IMR-90 (cell line): Measurements from ENCODE around the gene EEPD1. TPM values are rescaled to one million over a fixed set of nuclear protein-coding genes. Genes with fewer than 3 reads are reported as not detected.

ENCODE experiments used
- ATAC-seq: fragments of 200-7000 bp; cut with Tn5 transposase; 2 replicates; pipeline ENCODE4 v1.9.1; 2020; ENCODE audit warnings: low read depth, mild to moderate bottlenecking, moderate library complexity
- BruUV-seq: library from RNA; stranded (reverse); fragments of 400-500 nt; replicated peaks from 2 replicates; lab custom pipeline; 2021; lab: Mats Ljungman, UMichigan
- CTCF ChIA-PET: fragments of 300-600 bp; formaldehyde crosslinking; extraction: SDS; loops from one replicate; lab custom pipeline; 2021; ENCODE audit warnings: antibody characterized with exemption; lab: Yijun Ruan, JAX
- POLR2A ChIA-PET: fragments of 300-600 bp; sonication (Branson Sonifier 250); formaldehyde crosslinking; loops from one replicate; lab custom pipeline; 2022; ENCODE audit warnings: antibody characterized with exemption; ENCODE audit not compliant: unreplicated experiment; lab: Charles Lee
- DNase-seq: peaks from one replicate; pipeline ENCODE4 v3.0.0; 2013
- H2AFZ ChIP-seq: replicated peaks from 2 replicates; pipeline ENCODE3; 2013; ENCODE audit warnings: low read length, mild to moderate bottlenecking; ENCODE audit not compliant: poor library complexity
- H2AK5ac ChIP-seq: 2 replicates; pipeline ENCODE4 v1.6.1; 2013; ENCODE audit warnings: low read depth, low read length, inconsistent platforms
- H2AK9ac ChIP-seq: replicated peaks from 2 replicates; pipeline ENCODE3; 2013; ENCODE audit warnings: mild to moderate bottlenecking, low read depth, low read length, moderate library complexity; ENCODE audit not compliant: poor library complexity
- H2BK120ac ChIP-seq: 2 replicates; pipeline ENCODE4 v1.6.1; 2013; ENCODE audit warnings: low read depth, low read length, inconsistent platforms
- H2BK15ac ChIP-seq: 3 replicates; pipeline ENCODE4 v1.6.1; 2013; ENCODE audit warnings: low read depth, low read length, inconsistent platforms
- H2BK20ac ChIP-seq: 2 replicates; pipeline ENCODE4 v1.6.1; 2013; ENCODE audit warnings: low read depth, mild to moderate bottlenecking, inconsistent platforms, low read length, moderate library complexity
- H2BK5ac ChIP-seq: 2 replicates; pipeline ENCODE4 v1.6.1; 2013; ENCODE audit warnings: mild to moderate bottlenecking, low read depth, low read length, inconsistent platforms; ENCODE audit not compliant: poor library complexity, severe bottlenecking
- H3K14ac ChIP-seq: replicated peaks from 2 replicates; pipeline ENCODE4 v1.6.1; 2013; ENCODE audit warnings: low read depth, low read length, inconsistent platforms
- H3K18ac ChIP-seq: 2 replicates; pipeline ENCODE4 v1.6.1; 2013; ENCODE audit warnings: low read depth, low read length, control low read depth
- H3K23ac ChIP-seq: 2 replicates; pipeline ENCODE4 v1.6.1; 2013; ENCODE audit warnings: low read depth, low read length, inconsistent platforms
- H3K27ac ChIP-seq: 2 replicates; pipeline ENCODE4 v1.5.1; 2013; ENCODE audit warnings: mild to moderate bottlenecking, control low read depth, low read length; ENCODE audit not compliant: insufficient read depth
- H3K27me3 ChIP-seq: 2 replicates; pipeline ENCODE4 v1.6.1; 2013; ENCODE audit warnings: low read length; ENCODE audit not compliant: control insufficient read depth, insufficient read depth
- H3K36me3 ChIP-seq: 2 replicates; pipeline ENCODE4 v1.6.1; 2013; ENCODE audit warnings: low read length, mixed read lengths; ENCODE audit not compliant: control insufficient read depth, insufficient read depth
- H3K4ac ChIP-seq: 2 replicates; pipeline ENCODE4 v1.6.1; 2013; ENCODE audit warnings: low read depth, low read length, inconsistent platforms
- H3K4me1 ChIP-seq: 2 replicates; pipeline ENCODE4 v1.6.1; 2013; ENCODE audit warnings: low read length, mixed read lengths; ENCODE audit not compliant: control insufficient read depth, insufficient read depth
- H3K4me2 ChIP-seq: 2 replicates; pipeline ENCODE4 v1.6.1; 2013; ENCODE audit warnings: low read depth, mild to moderate bottlenecking, control low read depth, low read length, moderate library complexity
- H3K4me3 ChIP-seq: 2 replicates; pipeline ENCODE4 v1.5.1; 2013; ENCODE audit warnings: low read depth, mild to moderate bottlenecking, control low read depth, low read length, moderate library complexity; ENCODE audit not compliant: insufficient read depth
- H3K56ac ChIP-seq: 2 replicates; pipeline ENCODE4 v1.6.1; 2013; ENCODE audit warnings: low read length, inconsistent platforms; ENCODE audit not compliant: insufficient read depth; ENCODE audit errors: extremely low read depth
- H3K79me1 ChIP-seq, 2 experiments: 2 replicates each; pipeline ENCODE4 v1.6.1; 2013; ENCODE audit warnings: low read length in 2 of 2, inconsistent platforms in 1 of 2, low read depth in 1 of 2
- H3K9ac ChIP-seq: 2 replicates; pipeline ENCODE4 v1.6.1; 2013; ENCODE audit warnings: low read depth, low read length, control low read depth
- H3K9me1 ChIP-seq: 2 replicates; pipeline ENCODE4 v1.6.1; 2013; ENCODE audit warnings: low read length, inconsistent platforms; ENCODE audit not compliant: insufficient read depth
- H3K9me3 ChIP-seq: 2 replicates; pipeline ENCODE4 v1.6.1; 2013; ENCODE audit warnings: low read length; ENCODE audit not compliant: control insufficient read depth, insufficient read depth
- H4K20me1 ChIP-seq: 2 replicates; pipeline ENCODE4 v1.6.1; 2013; ENCODE audit warnings: low read length, inconsistent platforms; ENCODE audit not compliant: insufficient read depth
- H4K5ac ChIP-seq: 2 replicates; pipeline ENCODE4 v1.6.1; 2013; ENCODE audit warnings: mild to moderate bottlenecking, low read depth, low read length, control low read depth
- H4K8ac ChIP-seq, 2 experiments: 2 replicates each; pipeline ENCODE4 v1.6.1; 2013; ENCODE audit warnings: low read depth in 2 of 2, low read length in 2 of 2, control low read depth in 1 of 2, inconsistent platforms in 1 of 2
- H4K91ac ChIP-seq: 2 replicates; pipeline ENCODE4 v1.6.1; 2013; ENCODE audit warnings: low read depth, low read length, inconsistent platforms; ENCODE audit not compliant: insufficient read depth
- CEBPB ChIP-seq: IDR thresholded peaks from 2 replicates; pipeline ENCODE4 v1.6.1; 2012; ENCODE audit warnings: low read depth, low read length, improper control_type of control experiment
- MAFK ChIP-seq: IDR thresholded peaks from 2 replicates; pipeline ENCODE4 v1.6.1; 2012; ENCODE audit warnings: low read depth, low read length, improper control_type of control experiment
- MAZ ChIP-seq: IDR thresholded peaks from 2 replicates; pipeline ENCODE4 v1.6.1; 2012; ENCODE audit warnings: low read depth, mild to moderate bottlenecking, low read length, improper control_type of control experiment, moderate library complexity, borderline replicate concordance
- MXI1 ChIP-seq: IDR thresholded peaks from 2 replicates; pipeline ENCODE4 v1.6.1; 2012; ENCODE audit warnings: low read depth, mild to moderate bottlenecking, low read length, moderate library complexity, borderline replicate concordance
- NFE2L2 ChIP-seq: fragments of 150-350 bp; IDR thresholded peaks from 2 replicates; pipeline ENCODE4 v1.6.1; 2016; ENCODE audit warnings: low read depth, mild to moderate bottlenecking, low read length
- POLR2A ChIP-seq: IDR thresholded peaks from 2 replicates; pipeline ENCODE4 v1.6.1; 2012; ENCODE audit warnings: mild to moderate bottlenecking, low read depth, low read length
- RAD21 ChIP-seq: IDR thresholded peaks from 2 replicates; pipeline ENCODE4 v1.6.1; 2012; ENCODE audit warnings: low read length, improper control_type of control experiment
- RCOR1 ChIP-seq: IDR thresholded peaks from 2 replicates; pipeline ENCODE4 v1.6.1; 2012; ENCODE audit warnings: mild to moderate bottlenecking, low read length, improper control_type of control experiment; ENCODE audit not compliant: insufficient replicate concordance
- RFX5 ChIP-seq: IDR thresholded peaks from 2 replicates; pipeline ENCODE4 v1.8.0; 2012; ENCODE audit warnings: low read depth, mild to moderate bottlenecking, low read length, moderate library complexity
- WGBS, 2 experiments: methylation state at CpG; one replicate each; pipeline versions ENCODE4 v1.1.5 to v1.1.7; 2013; ENCODE audit warnings: missing lambda C conversion rate in 2 of 2; ENCODE audit not compliant: insufficient read length in 1 of 2; ENCODE audit errors: extremely low coverage in 2 of 2; 5-methylcytosine and 5-hydroxymethylcytosine counted together
- dilution Hi-C: fragments of 300-500 bp; cut with HindIII; formaldehyde crosslinking; loops from one replicate; pipeline ENCODE4 v1.14.3; 2018; ENCODE audit warnings: low sequenced_read_pairs; ENCODE audit not compliant: unreplicated experiment
- in situ Hi-C: fragments of 300-500 bp; cut with MboI; formaldehyde crosslinking; loops from 3 replicates; pipeline ENCODE4 v1.14.3; 2019; ENCODE audit warnings: low sequenced_read_pairs, inconsistent platforms, mixed read lengths
- intact Hi-C: fragments of 100-400 bp; cut with micrococcal nuclease; formaldehyde crosslinking; loops from 2 replicates; pipeline ENCODE4 v1.10.0; 2022
- polyA plus RNA-seq, 3 experiments: library from polyadenylated mRNA; depleted of rRNA; stranded (reverse); fragments of >200 nt; gene quantifications; 2 replicates each; pipeline ENCODE4 v1.2.3, GENCODE V29; 2012; ENCODE audit warnings: low replicate concordance in 1 of 3
- total RNA-seq: library from RNA; depleted of rRNA; stranded (reverse); fragments of >200 nt; gene quantifications from 2 replicates; pipeline ENCODE4 v1.2.3, GENCODE V29; 2012
- TF ChIP-seq, protein P1 (sequence below): conservative IDR thresholded peaks from 2 replicates; pipeline ENCODE4 v1.5.1; 2012; ENCODE audit warnings: mild to moderate bottlenecking, low read depth, low read length, improper control_type of control experiment
- TF ChIP-seq, protein P2 (sequence below): fragments of 150-350 bp; IDR thresholded peaks from 2 replicates; pipeline ENCODE4 v1.6.1; 2017; ENCODE audit warnings: mild to moderate bottlenecking, antibody characterized with exemption, low read length, low read depth

EEPD1 gene
- total and polyA plus RNA-seq, 2 of the 4 experiments (the other 2 are of a cell fraction): 7.3 to 15.2 TPM

DNA sequence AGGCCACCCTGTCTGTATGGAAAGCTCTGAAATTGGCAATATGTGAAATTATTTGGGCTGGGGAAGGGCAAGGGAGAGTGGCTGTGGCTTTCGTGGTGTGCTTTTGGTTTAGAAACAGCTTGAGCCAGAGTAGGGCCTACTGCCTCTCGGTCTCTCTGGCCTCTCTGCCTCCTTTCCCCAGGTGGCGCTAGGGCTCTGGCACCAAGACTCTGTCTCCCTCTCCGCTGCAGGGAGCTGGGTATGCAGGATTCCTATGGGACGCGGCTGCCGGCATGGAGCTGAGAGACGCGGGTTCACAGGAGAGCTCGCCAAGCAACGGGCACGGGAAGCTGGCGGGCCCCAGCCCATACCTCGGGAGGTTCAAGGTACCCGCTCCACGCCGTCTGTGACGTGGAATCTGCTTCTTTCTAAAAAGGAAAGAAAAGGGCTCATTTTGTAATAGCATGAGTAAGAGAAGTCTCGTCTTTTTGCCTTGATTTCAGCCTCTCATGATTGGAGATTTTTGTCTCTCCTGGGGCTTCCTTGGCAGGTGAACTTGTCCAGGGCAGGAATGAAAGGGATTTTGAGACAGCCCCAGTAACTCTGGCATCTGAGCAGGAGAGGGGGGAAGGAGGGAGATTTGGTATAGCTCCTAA lies 131.5 kb downstream of the EEPD1 start:
- CTCF ChIA-PET: interaction anchor here (1.3 kb wide), 1 partner anchor 9 kb away, joined by 3 read pairs; no protein-coding TSS in a partner anchor
- intact Hi-C loops: loop anchor here (5.0 kb wide), 1 partner anchor 77 kb away; no protein-coding TSS in a partner anchor

More for the DNA sequence above, 131.5 kb downstream of the EEPD1 start:
- Histone ChIP-seq H3K4me2 (no peak overlapping the region), H2BK20ac (no peak overlapping the region), H2BK15ac (no peak overlapping the region), H2AK5ac (no peak overlapping the region), H4K91ac (no peak overlapping the region), H3K23ac (no peak overlapping the region), H3K14ac (no peak overlapping the region), H3K4ac (no peak overlapping the region), H3K4me1 (peaks cover 23% of the 10 kb centered on the region), H2AK9ac (no peak overlapping the region), H2AFZ (no peak overlapping the region), H4K8ac (no peak overlapping the region), H4K5ac (no peak overlapping the region), H4K20me1 (no peaks in the 10 kb centered on the region), H3K36me3 (peaks cover 13% of the 10 kb centered on the region; the same call in 1 of the 2 replicates), H3K9me3 (no peaks in the 10 kb centered on the region), H3K4me3 (no peak overlapping the region), H3K79me1 (peaks cover 5 to 14% of the 10 kb centered on the region in 2 experiments; a peak in 2 of 4 replicates), H3K27me3 (no peaks in the 10 kb centered on the region), H3K56ac (no peak overlapping the region), H3K9me1 (peaks cover 12% of the 10 kb centered on the region), H2BK5ac (no peak overlapping the region), H2BK120ac (no peak overlapping the region), H3K27ac (no peak overlapping the region), H3K9ac (no peak overlapping the region), H3K18ac (no peak overlapping the region)
- in situ Hi-C loops (no loop called here), dilution Hi-C loops (no loop called here)
- 87% methylated on average over 10 of the region's 19 CpGs; no CpG with 5 or more reads in 1 of the 2 experiments for WGBS, 2 experiments
- ATAC-seq (no peak), DNase-seq (no peak)
- no TSS peak for BruUV-seq
- POLR2A ChIA-PET: no interaction called here
- no peak for TF ChIP-seq MAZ
- TF ChIP-seq CEBPB: no peak
- no peak for TF ChIP-seq NFE2L2
- TF ChIP-seq MAFK: no peak
- TF ChIP-seq MXI1: no peak
- no peak for TF ChIP-seq POLR2A
- no peak for TF ChIP-seq RFX5
- no peak for TF ChIP-seq RCOR1
- no peak for TF ChIP-seq RAD21
- TF ChIP-seq, protein P1, sequence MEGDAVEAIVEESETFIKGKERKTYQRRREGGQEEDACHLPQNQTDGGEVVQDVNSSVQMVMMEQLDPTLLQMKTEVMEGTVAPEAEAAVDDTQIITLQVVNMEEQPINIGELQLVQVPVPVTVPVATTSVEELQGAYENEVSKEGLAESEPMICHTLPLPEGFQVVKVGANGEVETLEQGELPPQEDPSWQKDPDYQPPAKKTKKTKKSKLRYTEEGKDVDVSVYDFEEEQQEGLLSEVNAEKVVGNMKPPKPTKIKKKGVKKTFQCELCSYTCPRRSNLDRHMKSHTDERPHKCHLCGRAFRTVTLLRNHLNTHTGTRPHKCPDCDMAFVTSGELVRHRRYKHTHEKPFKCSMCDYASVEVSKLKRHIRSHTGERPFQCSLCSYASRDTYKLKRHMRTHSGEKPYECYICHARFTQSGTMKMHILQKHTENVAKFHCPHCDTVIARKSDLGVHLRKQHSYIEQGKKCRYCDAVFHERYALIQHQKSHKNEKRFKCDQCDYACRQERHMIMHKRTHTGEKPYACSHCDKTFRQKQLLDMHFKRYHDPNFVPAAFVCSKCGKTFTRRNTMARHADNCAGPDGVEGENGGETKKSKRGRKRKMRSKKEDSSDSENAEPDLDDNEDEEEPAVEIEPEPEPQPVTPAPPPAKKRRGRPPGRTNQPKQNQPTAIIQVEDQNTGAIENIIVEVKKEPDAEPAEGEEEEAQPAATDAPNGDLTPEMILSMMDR: no peak
- TF ChIP-seq, protein P2, sequence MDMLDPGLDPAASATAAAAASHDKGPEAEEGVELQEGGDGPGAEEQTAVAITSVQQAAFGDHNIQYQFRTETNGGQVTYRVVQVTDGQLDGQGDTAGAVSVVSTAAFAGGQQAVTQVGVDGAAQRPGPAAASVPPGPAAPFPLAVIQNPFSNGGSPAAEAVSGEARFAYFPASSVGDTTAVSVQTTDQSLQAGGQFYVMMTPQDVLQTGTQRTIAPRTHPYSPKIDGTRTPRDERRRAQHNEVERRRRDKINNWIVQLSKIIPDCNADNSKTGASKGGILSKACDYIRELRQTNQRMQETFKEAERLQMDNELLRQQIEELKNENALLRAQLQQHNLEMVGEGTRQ: no peak
